SK-N-SH (cell line): ENCODE measurements around the gene GABRD. TPM values are rescaled to one million over a fixed set of nuclear protein-coding genes. Genes with fewer than 3 reads are reported as not detected.

Experiments
- CTCF ChIA-PET: fragments of 300-600, 350-600 bp; formaldehyde crosslinking; extraction: SDS; loops from one replicate; lab custom pipeline; 2021; lab: Yijun Ruan, JAX
- POLR2A ChIA-PET: fragments of 350-600 bp; sonication (Branson Sonifier 250); formaldehyde crosslinking; extraction: SDS; loops from one replicate; lab custom pipeline; 2020; ENCODE audit warnings: antibody characterized with exemption, inconsistent platforms; lab: Yijun Ruan, JAX
- DNase-seq: peaks from one replicate; pipeline ENCODE4 v3.0.0; 2012
- H2AFZ ChIP-seq: fragments of 200-600 bp; sonication (generic); 2 replicates; pipeline ENCODE4 v1.8.1; 2016; ENCODE audit warnings: antibody characterized with exemption, mild to moderate bottlenecking, low read depth
- H3F3A ChIP-seq: fragments of 200-600 bp; sonication (generic); replicated peaks from 2 replicates; pipeline ENCODE3; 2016; ENCODE audit warnings: antibody characterized with exemption, mild to moderate bottlenecking; ENCODE audit not compliant: insufficient read depth
- H3K27ac ChIP-seq, 2 experiments: fragments of 200-500 bp in 1 of 2; fragments of 200-600 bp in 1 of 2; sonication (Bioruptor generic) in 1 of 2; sonication (generic), shearing (Covaris generic) in 1 of 2; 2 replicates each; pipeline versions ENCODE4 v1.5.1 to v1.6.1; 2014 to 2016; ENCODE audit warnings: low read depth in 2 of 2, inconsistent platforms in 1 of 2, low read length in 1 of 2, mild to moderate bottlenecking in 1 of 2, mixed read lengths in 1 of 2
- H3K27me3 ChIP-seq: fragments of 200-600 bp; sonication (generic), shearing (Covaris generic); 2 replicates; pipeline ENCODE4 v1.6.1; 2016; ENCODE audit warnings: mixed run types; ENCODE audit not compliant: insufficient read depth
- H3K36me3 ChIP-seq, 2 experiments: fragments of 200-500 bp in 1 of 2; fragments of 200-600 bp in 1 of 2; sonication (Bioruptor generic) in 1 of 2; sonication (generic) in 1 of 2; replicated peaks in 1 of 2; 2 replicates each; pipeline versions ENCODE3 to v1.5.1; 2014 to 2016; ENCODE audit warnings: low read length in 1 of 2, mild to moderate bottlenecking in 1 of 2; ENCODE audit not compliant: insufficient read depth in 2 of 2, control insufficient read depth in 1 of 2
- H3K4me1 ChIP-seq, 2 experiments: fragments of 200-500 bp in 1 of 2; fragments of 200-600 bp in 1 of 2; sonication (Bioruptor generic) in 1 of 2; sonication (generic), shearing (Covaris generic) in 1 of 2; 2 replicates each; pipeline versions ENCODE4 v1.5.1 to v1.6.1; 2014 to 2016; ENCODE audit warnings: low read depth in 1 of 2, low read length in 1 of 2, mixed run types in 1 of 2; ENCODE audit not compliant: insufficient read depth in 2 of 2, control insufficient read depth in 1 of 2
- H3K4me2 ChIP-seq: fragments of 200-600 bp; sonication (generic), shearing (Covaris generic); 2 replicates; pipeline ENCODE4 v1.6.1; 2017; ENCODE audit warnings: mixed run types
- H3K4me3 ChIP-seq, 2 experiments: fragments of 200-500 bp in 1 of 2; fragments of 200-600 bp in 1 of 2; sonication (Bioruptor generic) in 1 of 2; sonication (generic), shearing (Covaris generic) in 1 of 2; 2 replicates each; pipeline versions ENCODE4 v1.5.1 to v1.8.1; 2014 to 2016; ENCODE audit warnings: low read depth in 2 of 2, inconsistent platforms in 1 of 2, low read length in 1 of 2, mild to moderate bottlenecking in 1 of 2, mixed read lengths in 1 of 2, moderate library complexity in 1 of 2
- H3K79me2 ChIP-seq: fragments of 200-600 bp; sonication (generic); 2 replicates; pipeline ENCODE4 v1.8.1; 2017; ENCODE audit warnings: mild to moderate bottlenecking; ENCODE audit not compliant: insufficient read depth
- H3K9ac ChIP-seq: fragments of 200-600 bp; sonication (generic); 2 replicates; pipeline ENCODE4 v1.6.1; 2017; ENCODE audit warnings: mixed run types
- H3K9me2 ChIP-seq: fragments of 200-600 bp; sonication (generic); 2 replicates; pipeline ENCODE4 v1.6.1; 2017; ENCODE audit warnings: mixed run types
- H3K9me3 ChIP-seq: fragments of 200-600 bp; sonication (generic); 2 replicates; pipeline ENCODE4 v1.6.1; 2017; ENCODE audit warnings: mixed run types, mild to moderate bottlenecking, moderate library complexity
- H4K20me1 ChIP-seq: fragments of 200-600 bp; sonication (generic); 2 replicates; pipeline ENCODE4 v1.6.1; 2017; ENCODE audit warnings: mild to moderate bottlenecking, mixed run types; ENCODE audit not compliant: insufficient read depth
- CHD2 ChIP-seq: fragments of 150-350 bp; IDR thresholded peaks from 2 replicates; pipeline ENCODE4 v1.6.1; 2018; ENCODE audit warnings: low read length; ENCODE audit not compliant: partially characterized antibody
- EZH2phosphoT487 ChIP-seq: fragments of 200-600 bp; sonication (generic); IDR thresholded peaks from 2 replicates; pipeline ENCODE4 v1.6.1; 2017; ENCODE audit warnings: low read depth, mixed run types, mild to moderate bottlenecking, antibody characterized with exemption, moderate library complexity, borderline replicate concordance
- GATA2 ChIP-seq: sonication (generic); formaldehyde crosslinking; IDR thresholded peaks from 2 replicates; pipeline ENCODE4 v1.5.0; 2020; ENCODE audit warnings: mild to moderate bottlenecking, missing genetic modification reagents
- IRF3 ChIP-seq: fragments of 150-350 bp; IDR thresholded peaks from 2 replicates; pipeline ENCODE4 v1.6.1; 2016; ENCODE audit warnings: mild to moderate bottlenecking, low read depth, low read length
- NFIC ChIP-seq: IDR thresholded peaks from 2 replicates; pipeline ENCODE4 v1.4.0; 2012; ENCODE audit warnings: borderline replicate concordance
- NRF1 ChIP-seq: IDR thresholded peaks from 2 replicates; pipeline ENCODE4 v1.6.1; 2012; ENCODE audit warnings: low read depth, mild to moderate bottlenecking, low read length
- RCOR1 ChIP-seq: fragments of 150-350 bp; IDR thresholded peaks from 2 replicates; pipeline ENCODE4 v1.6.1; 2017; ENCODE audit warnings: antibody characterized with exemption, low read length
- REST ChIP-seq: IDR thresholded peaks from 2 replicates; pipeline ENCODE4 v1.6.1; 2012; ENCODE audit warnings: mild to moderate bottlenecking, low read depth, low read length, moderate library complexity
- RFX5 ChIP-seq: IDR thresholded peaks from 2 replicates; pipeline ENCODE4 v1.6.1; 2012; ENCODE audit warnings: mild to moderate bottlenecking, improper control_type of control experiment, low read length
- SIN3A ChIP-seq: IDR thresholded peaks from 2 replicates; pipeline ENCODE4 v1.6.1; 2012; ENCODE audit warnings: low read depth, mild to moderate bottlenecking, low read length, moderate library complexity, borderline replicate concordance
- SMC3 ChIP-seq: IDR thresholded peaks from 2 replicates; pipeline ENCODE4 v1.6.1; 2012; ENCODE audit warnings: low read depth, low read length, improper control_type of control experiment
- TAF1 ChIP-seq: IDR thresholded peaks from 2 replicates; pipeline ENCODE4 v1.6.1; 2012; ENCODE audit warnings: low read depth, mild to moderate bottlenecking, low read length, moderate library complexity, borderline replicate concordance
- ZBTB33 ChIP-seq: IDR thresholded peaks from 2 replicates; pipeline ENCODE4 v1.4.0; 2012; ENCODE audit warnings: low read depth, borderline replicate concordance
- WGBS: methylation state at CpG from one replicate; pipeline ENCODE4 v1.1.6; 2017; ENCODE audit warnings: low lambda C conversion rate; 5-methylcytosine and 5-hydroxymethylcytosine counted together
- polyA plus RNA-seq, 3 experiments: library from polyadenylated mRNA; depleted of rRNA; stranded (reverse); fragments of >200 nt; gene quantifications; 2 replicates each; pipeline ENCODE4 v1.2.3, GENCODE V29; 2012
- TF ChIP-seq, protein P1 (sequence below): fragments of 200-600 bp; sonication (generic); IDR thresholded peaks from 2 replicates; pipeline ENCODE4 v1.6.1; 2017; ENCODE audit warnings: antibody characterized with exemption, mild to moderate bottlenecking, moderate library complexity
- TF ChIP-seq, protein P2 (sequence below): fragments of 150-350 bp; IDR thresholded peaks from 2 replicates; pipeline ENCODE4 v1.6.1; 2017; ENCODE audit warnings: antibody characterized with exemption, low read length, low read depth, borderline replicate concordance
- TF ChIP-seq, protein P3 (sequence below): IDR thresholded peaks from 2 replicates; pipeline ENCODE4; 2012

GABRD gene
- polyA plus RNA-seq, 1 of the 3 experiments (the other 2 are of a cell fraction), result 0.07 TPM

DNA sequence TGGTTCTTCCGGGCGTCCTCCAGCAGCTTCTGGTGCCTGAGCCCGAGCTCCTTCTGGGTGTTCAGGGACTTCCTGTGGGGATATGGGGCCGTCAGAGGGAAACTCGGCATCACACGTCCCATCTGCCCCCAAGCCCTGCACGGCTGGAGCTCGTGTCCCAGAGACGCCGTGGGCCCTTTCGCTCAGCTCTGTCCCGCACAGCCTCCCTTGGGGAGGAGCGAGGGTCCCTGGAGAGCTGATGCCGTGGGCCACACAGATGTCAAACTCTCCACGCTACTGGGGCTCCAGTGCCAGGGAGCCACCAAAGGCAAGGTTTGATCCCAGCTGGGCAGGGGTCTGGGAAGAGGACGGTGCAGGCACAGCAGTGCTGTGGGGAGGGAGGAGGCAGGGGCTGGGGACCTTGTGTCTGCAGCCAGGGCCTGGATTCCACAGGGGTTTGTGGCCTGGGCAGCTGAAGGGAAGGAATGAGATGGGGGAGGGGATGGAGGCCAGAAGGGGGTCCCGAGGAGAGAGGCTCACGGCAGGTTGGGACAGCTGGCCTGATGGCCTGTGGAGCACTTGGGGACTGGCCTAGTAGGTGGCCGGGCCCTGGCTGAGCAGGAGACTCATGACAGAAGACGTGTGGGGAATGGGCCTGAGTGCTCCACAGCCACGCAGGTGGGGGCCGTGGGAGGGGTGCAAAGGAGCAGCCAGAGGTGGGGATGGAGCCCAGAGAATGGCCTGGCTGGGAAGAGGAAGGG, 46.0 kb upstream of the GABRD start (continued):
- TF ChIP-seq RFX5 (no peak), TAF1 (no peak), NRF1 (no peak), REST (no peak)
- TF ChIP-seq, protein P1, sequence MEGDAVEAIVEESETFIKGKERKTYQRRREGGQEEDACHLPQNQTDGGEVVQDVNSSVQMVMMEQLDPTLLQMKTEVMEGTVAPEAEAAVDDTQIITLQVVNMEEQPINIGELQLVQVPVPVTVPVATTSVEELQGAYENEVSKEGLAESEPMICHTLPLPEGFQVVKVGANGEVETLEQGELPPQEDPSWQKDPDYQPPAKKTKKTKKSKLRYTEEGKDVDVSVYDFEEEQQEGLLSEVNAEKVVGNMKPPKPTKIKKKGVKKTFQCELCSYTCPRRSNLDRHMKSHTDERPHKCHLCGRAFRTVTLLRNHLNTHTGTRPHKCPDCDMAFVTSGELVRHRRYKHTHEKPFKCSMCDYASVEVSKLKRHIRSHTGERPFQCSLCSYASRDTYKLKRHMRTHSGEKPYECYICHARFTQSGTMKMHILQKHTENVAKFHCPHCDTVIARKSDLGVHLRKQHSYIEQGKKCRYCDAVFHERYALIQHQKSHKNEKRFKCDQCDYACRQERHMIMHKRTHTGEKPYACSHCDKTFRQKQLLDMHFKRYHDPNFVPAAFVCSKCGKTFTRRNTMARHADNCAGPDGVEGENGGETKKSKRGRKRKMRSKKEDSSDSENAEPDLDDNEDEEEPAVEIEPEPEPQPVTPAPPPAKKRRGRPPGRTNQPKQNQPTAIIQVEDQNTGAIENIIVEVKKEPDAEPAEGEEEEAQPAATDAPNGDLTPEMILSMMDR, result no peak

DNA sequence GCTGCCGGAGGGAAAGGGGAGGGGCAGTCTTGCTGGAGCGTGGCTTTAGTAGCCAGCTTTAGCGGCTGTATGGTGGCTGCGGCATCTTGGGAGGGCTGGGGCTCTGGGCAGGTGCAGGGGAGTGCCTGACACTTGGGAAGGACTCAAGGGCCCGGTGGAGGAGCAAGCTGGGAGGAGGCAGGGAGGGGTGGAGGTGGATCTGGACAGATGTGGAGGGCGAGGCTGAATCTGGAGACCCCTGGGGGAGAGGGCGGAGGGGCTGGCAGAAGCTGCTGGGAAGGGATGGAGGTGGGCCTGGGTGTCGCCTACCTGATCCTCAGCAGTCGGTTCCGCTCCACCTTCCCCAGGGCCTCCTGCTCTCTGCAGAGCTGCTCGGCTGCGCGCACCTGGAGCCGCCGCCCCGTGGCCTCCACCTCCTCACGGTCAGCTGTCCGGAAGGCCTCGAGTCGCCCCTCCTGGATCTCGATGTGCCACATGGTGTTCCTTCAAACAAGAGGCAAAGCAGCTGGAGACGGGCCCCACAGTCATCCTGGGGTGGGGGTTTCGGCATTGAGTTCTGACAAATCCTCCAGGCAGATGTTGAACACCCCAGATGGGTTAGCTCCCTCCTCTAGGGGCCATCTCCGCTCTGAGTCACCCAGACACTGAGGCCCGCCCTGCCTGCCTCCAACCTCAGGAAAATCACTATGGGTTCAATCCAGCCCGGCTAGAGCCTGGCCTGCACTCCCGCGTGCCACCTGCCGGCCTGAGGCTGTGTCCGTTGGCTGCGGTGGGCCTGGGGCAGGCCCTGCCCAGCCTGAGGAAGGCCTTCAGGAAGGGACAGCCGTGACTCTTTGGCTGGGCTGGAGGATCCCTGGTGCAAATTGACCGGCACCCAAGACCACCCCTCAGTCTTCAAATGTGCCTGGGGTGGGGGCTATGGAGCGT, 45.2 kb upstream of the GABRD start:
- no peak overlapping the region for H3K4me3 ChIP-seq
- H3K4me1 ChIP-seq, result no peaks in the 10 kb centered on the region
- H2AFZ ChIP-seq, result no peak overlapping the region
- H3K9me2 ChIP-seq, result no peaks in the 10 kb centered on the region
- POLR2A ChIA-PET, result no interaction called here
- no peaks in the 10 kb centered on the region for H4K20me1 ChIP-seq
- H3K9ac ChIP-seq, result no peak overlapping the region
- H3K4me2 ChIP-seq, result no peak overlapping the region
- WGBS, result 69% methylated on average over 18 of the region's 34 CpGs
- H3K36me3 ChIP-seq, result no peaks in the 10 kb centered on the region
- no peak for DNase-seq
- CTCF ChIA-PET, result interaction anchor here (0.6 to 2.4 kb wide), 4 partner anchors 14 to 166 kb away, joined by 3 to 16 read pairs (median 8); no protein-coding TSS in a partner anchor
- H3K79me2 ChIP-seq, result no peaks in the 10 kb centered on the region
- no peaks in the 10 kb centered on the region for H3K9me3 ChIP-seq
- H3K27me3 ChIP-seq, result no peaks in the 10 kb centered on the region
- H3K27ac ChIP-seq, result no peak overlapping the region
- H3F3A ChIP-seq, result no peaks in the 10 kb centered on the region
- no peak for TF ChIP-seq IRF3
- no peak for TF ChIP-seq SIN3A
- no peak for TF ChIP-seq RCOR1
- no peak for TF ChIP-seq EZH2phosphoT487
- TF ChIP-seq NFIC, result no peak
- TF ChIP-seq GATA2 (CRISPR knock-in tag), result no peak
- TF ChIP-seq SMC3, result no peak
- TF ChIP-seq CHD2, result no peak
- TF ChIP-seq, protein P2, sequence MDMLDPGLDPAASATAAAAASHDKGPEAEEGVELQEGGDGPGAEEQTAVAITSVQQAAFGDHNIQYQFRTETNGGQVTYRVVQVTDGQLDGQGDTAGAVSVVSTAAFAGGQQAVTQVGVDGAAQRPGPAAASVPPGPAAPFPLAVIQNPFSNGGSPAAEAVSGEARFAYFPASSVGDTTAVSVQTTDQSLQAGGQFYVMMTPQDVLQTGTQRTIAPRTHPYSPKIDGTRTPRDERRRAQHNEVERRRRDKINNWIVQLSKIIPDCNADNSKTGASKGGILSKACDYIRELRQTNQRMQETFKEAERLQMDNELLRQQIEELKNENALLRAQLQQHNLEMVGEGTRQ, result no peak
- TF ChIP-seq ZBTB33, result no peak
- TF ChIP-seq, protein P3, sequence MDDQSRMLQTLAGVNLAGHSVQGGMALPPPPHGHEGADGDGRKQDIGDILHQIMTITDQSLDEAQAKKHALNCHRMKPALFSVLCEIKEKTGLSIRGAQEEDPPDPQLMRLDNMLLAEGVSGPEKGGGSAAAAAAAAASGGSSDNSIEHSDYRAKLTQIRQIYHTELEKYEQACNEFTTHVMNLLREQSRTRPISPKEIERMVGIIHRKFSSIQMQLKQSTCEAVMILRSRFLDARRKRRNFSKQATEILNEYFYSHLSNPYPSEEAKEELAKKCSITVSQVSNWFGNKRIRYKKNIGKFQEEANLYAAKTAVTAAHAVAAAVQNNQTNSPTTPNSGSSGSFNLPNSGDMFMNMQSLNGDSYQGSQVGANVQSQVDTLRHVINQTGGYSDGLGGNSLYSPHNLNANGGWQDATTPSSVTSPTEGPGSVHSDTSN, result no peak
